SK-N-DZ (cell line): ENCODE data around the gene HIVEP3.

Experiments used
- DNase-seq: peaks from one replicate; pipeline ENCODE4 v3.0.0-alpha.2; 2015; ENCODE audit warnings: low spot score

HIVEP3 gene

GRCh38 chr1:41789661-41790330 is 128.9 kb downstream of the HIVEP3 start:
- no peak for DNase-seq

GRCh38 chr1:41788427-41788826 is 130.3 kb downstream of the HIVEP3 start:
- DNase-seq = no peak

- DNase-seq = no peak
Observed at GRCh38 chr1:41784531-41785274, 134.0 kb downstream of the HIVEP3 start.

GRCh38 chr1:41783189-41783639 is 135.5 kb downstream of the HIVEP3 start:
- DNase-seq = no peak

GRCh38 chr1:41780916-41781315 is 137.8 kb downstream of the HIVEP3 start:
- no peak for DNase-seq

- no peak for DNase-seq
Observed at GRCh38 chr1:41780322-41780721, 138.4 kb downstream of the HIVEP3 start.

- no peak for DNase-seq
Observed at GRCh38 chr1:41779360-41779759, 139.4 kb downstream of the HIVEP3 start.

- no peak for DNase-seq
Observed at GRCh38 chr1:41777695-41778094, 141.0 kb downstream of the HIVEP3 start.

- DNase-seq = no peak
Observed at GRCh38 chr1:41776891-41777441, 141.8 kb downstream of the HIVEP3 start.

GRCh38 chr1:41775956-41776585 is 142.7 kb downstream of the HIVEP3 start:
- no peak for DNase-seq

- DNase-seq = no peak
Observed at GRCh38 chr1:41774471-41774990, 144.2 kb downstream of the HIVEP3 start.

GRCh38 chr1:41773842-41774241 is 144.9 kb downstream of the HIVEP3 start:
- DNase-seq = no peak

GRCh38 chr1:41773144-41773591 is 145.6 kb downstream of the HIVEP3 start:
- DNase-seq = no peak

- no peak for DNase-seq
Observed at GRCh38 chr1:41769068-41769467, 149.7 kb downstream of the HIVEP3 start.

GRCh38 chr1:41768583-41768982 is 150.1 kb downstream of the HIVEP3 start:
- DNase-seq = no peak

GRCh38 chr1:41767534-41768525 is 150.9 kb downstream of the HIVEP3 start:
- DNase-seq = peak; percentile 25

GRCh38 chr1:41766546-41766945 is 152.2 kb downstream of the HIVEP3 start:
- no peak for DNase-seq

GRCh38 chr1:41766041-41766440 is 152.7 kb downstream of the HIVEP3 start:
- no peak for DNase-seq

GRCh38 chr1:41765152-41765551 is 153.6 kb downstream of the HIVEP3 start:
- DNase-seq = no peak

- no peak for DNase-seq
Observed at GRCh38 chr1:41764656-41765055, 154.1 kb downstream of the HIVEP3 start.

- no peak for DNase-seq
Observed at GRCh38 chr1:41762777-41763176, 155.9 kb downstream of the HIVEP3 start.
